ENCODE measurements around the gene ZNF12.

ZNF12 gene

DNA sequence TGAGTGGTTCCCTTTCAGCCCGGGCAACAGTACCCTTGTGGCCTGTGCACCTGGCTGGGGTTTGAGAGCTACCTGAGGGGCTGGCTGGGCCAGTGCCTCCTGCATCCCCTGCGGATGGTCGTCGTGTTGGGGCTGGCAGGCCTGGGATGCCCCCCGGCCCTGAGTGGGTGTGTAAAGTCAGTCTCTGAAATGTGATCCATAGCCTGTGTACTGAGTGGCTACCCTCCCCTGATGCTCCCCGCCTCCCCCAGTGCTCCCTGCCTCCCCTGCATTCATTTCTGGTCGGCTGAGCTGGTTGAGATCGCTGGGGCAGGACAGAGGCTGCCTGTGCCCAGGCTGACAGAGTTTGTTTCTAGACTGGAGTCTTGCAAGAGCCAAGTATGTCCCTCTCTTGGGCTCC, 60.3 kb downstream of the ZNF12 start:
- DNase-seq, result no peak

DNA sequence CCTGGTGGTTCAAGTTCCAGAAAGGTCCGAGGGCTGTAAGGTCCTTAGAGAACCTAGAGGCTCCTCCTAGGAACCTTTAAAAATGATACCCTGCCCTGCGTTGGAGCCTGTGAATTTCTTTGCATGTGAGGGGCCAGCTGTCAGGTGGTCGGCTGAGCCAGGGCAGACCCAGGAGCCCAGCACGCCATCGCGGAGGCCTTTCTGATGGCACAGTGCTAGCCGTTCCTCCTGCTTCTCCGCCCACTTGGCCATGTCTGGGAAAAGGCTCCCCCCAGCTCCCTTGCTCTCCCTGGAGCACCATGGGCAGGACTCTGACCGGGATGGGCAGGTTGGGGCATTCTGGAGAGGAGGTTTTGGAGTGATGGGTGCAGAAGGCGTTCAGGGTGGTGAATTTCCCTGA, 62.0 kb downstream of the ZNF12 start:
- DNase-seq, result no peak

DNA sequence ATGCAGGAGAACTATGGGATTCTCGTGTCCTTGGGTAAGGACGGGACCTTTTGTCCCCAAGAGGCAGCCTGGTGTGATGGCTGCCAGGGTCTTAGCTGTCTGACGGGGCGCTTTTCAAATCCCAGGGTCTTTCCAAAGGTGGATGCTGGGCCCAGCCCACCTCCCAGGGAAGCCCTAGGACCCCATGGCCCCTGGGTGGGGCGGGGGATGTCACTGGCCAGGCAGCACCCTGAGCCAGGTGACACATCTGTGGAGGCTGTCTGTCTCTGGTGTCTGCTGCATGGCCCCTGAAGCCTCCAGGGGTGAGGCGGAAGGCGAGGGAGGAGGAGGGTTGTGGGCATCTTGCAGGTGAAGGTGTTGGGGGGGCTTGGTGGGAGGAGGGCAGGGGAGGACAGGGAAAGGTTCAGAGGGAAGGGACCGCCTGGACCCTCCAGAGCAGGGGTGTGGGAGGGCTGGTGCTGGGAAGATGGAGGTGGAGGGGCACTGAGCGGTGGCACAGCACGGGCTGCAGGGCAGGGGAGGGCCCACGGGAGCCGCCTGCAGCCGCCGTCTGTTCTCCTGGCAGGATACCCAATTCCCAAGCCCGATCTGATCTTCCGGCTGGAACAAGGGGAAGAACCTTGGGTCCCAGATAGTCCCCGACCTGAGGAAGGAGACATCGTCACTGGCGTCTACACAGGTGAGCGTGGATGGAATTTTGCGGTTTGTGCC, 62.7 kb downstream of the ZNF12 start:
- no peak for DNase-seq

DNA sequence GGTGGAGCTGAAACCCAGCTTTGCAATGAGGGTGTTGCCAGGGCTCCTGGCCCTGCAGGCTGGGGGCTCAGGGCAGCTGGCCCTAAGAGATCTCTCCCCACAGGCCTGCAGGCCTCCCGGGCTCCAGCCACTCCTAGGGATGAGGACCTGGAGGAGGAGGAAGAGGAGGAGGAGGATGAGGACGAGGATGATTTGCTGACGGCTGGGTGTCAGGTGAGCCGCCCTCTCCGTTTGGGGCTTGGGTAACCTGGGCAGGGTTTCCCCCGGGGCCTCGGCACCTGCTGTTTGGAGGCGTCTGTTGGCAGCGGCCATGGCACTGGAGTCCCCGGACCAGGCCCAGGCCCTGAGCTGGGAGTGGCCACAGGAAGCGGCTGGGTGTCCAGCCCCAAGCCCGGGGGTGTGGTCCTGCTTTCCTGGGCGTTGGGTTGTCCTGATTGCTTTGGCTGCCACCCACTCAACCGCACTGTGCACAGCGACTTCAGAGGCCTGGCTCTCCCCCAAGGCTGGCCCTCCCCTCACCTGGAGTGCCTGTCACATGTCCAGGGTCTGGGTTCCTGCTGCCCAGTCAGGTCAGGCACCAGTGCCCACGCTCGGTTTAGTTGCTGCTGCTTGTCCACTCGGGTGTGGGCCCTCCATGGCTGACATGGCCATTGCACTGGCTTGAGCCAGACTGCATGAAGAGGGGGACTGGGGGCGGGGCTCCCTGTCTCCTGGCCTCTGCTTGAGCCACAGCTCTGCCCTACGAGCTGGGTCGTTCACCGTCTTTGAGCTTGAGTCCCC, 63.7 kb downstream of the ZNF12 start:
- no peak for DNase-seq

DNA sequence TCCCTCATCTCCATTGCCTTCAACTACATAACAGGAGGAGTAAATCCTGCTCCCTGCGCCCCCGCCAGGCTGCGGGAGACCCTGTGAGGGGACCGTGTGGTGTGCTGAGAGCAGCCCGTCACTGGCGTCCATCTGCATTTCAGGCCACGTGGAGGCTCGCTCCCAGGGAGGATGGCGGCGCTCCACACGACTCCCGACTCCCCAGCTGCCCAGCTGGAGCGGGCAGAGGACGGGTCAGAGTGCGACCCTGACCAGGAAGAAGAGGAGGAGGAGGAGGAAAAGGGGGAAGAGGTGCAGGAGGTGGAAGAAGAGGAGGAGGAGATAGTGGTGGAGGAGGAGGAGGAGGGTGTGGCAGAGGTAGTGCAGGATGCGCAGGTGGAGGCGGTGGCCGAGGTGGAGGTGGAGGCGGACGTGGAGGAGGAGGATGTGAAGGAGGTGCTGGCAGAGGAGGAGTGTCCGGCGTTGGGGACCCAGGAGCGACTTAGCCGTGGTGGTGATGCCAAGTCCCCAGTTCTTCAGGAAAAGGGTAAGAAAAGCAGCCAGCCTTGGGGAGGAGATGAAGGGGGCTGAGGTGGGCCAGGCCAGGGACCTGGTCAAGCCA, 64.4 kb downstream of the ZNF12 start:
- DNase-seq, result no peak

DNA sequence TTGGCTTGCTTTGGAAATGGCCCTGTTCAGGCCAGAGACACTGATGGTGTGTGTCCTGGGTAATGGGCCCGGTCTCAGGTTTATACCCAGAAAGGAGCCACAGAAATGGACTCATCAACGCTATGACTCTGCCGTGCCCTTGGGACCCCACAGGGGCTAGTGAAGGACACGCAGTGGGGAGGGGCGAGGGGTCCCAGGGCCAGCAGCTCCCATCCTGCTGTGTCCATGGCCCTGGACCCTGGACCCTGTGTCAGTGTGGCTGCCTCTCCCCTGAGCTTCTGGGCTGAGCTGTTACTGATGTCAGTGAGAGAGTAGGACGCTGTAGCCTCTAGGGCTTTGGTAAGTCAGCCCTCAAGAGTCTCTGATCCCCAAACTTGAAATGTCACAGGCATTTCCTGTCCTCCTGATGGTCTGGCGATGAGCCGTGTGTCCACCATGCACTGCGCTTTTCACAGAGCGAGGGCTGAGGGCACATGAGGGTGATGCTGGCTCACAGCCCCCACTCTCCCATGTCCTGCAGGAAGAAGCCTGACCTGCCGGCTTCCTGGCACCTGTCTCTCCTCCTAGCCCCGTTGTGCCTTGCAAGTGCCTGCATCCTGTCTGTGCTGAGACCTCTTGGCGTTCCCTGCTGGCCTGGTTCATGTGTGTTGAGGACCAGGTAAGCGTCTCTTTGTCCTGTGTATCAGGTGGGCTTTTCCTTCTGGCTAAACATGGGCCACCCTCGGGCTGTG, 65.3 kb downstream of the ZNF12 start:
- no peak for DNase-seq

DNA sequence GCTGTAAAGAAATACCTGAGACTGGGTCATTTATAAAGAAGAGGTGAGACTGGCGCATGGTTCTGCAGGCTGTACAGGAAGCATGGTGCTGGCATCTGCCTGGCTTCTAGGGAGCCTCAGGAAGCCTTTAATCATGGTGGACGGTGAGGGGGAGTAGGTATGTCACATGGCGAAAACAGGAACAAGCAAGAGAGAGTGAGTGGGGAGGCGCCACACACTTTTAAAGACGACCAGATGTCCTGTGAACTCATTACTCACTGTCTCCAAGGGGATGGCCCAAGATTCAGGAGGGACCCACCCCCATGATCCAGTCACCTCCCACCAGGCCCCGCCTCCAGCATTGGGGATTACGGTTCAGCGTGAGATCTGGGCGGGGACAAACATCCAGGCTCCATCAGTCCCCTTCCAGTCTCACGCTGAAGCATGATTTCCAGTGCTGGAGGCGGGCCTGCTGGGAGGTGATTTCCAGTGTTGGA, 66.5 kb downstream of the ZNF12 start:
- peak; percentile 58 for DNase-seq

DNA sequence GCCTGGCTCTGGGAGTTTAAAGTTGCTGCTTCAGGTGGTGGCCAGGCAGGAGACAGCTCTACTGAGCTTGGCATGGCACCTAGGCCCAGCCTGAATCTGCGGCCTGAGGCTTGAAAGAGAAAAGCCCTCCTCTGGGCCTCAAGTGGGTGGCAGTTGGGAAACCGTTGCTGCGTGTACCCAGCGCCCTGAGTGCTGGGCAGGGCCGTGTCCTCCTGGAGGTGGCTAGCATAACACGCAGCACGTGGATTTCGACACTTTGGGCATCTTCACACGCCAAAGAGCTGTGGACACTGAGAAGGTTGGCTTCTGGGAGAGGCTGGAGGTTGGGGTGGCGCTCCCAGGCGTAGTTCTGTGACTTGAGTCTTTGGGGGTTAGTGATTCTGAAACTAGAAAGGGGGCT, 67.1 kb downstream of the ZNF12 start:
- no peak for DNase-seq

DNA sequence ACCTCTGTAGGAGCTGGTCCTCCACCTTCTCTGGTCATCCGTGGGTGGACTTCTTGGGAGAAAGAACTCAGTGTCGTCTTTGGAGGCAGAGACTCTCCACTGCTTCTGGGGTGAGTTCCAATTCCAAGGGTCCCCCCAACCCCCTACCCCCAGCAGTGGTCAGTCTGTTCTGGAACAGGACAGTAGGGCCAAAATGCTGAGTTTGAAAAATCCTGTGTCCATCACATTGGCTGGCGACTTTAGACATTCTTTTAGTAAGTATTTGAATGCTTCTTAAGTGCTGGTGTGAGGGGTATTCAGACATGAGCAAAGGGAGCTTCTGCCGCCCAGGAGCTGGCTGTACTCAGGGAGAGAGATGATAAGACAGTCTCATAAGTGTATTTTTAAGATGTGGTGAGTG, 67.7 kb downstream of the ZNF12 start:
- DNase-seq, result no peak

Data from hematopoietic multipotent progenitor cell treated with erythropoietin and hydrocortisone succinate and interleukin-3 and kit ligand, for 4 days (in vitro differentiated cells).